Measurements from ENCODE around the gene NDC80.
A peak's percentile ranks its signal among the peaks of the same experiment; 100 is the strongest.

Gene NDC80

GRCh38 chr18:2569338-2570207, 1.8 kb upstream of the NDC80 start:
- Histone ChIP-seq H3K27ac (peak overlapping the region in 6 of 11 experiments; percentile 88 to 95 (median 93); a peak in 8 of 22 replicates), H4K20me1 (peaks cover 0 to 8% (median 0%) of the 10 kb centered on the region in 11 experiments; a peak in 2 of 22 replicates), H3K9me3 (replicated peaks in 1 of 11) (no peaks in the 10 kb centered on the region), H3K36me3 (peaks cover 6 to 42% (median 14%) of the 10 kb centered on the region in 11 experiments; a peak in 19 of 22 replicates), H3K27me3 (no peaks in the 10 kb centered on the region), H3K4me3 (peak overlapping the region; percentile 63 to 91 (median 79); a peak in 19 of 20 replicates), H3K4me1 (peaks cover 24 to 41% (median 38%) of the 10 kb centered on the region in 10 experiments), H3K9ac (peak overlapping the region; percentile 88 to 98 (median 91)), H3K4me2 (peak overlapping the region; percentile 63 to 90 (median 81))
- TF ChIP-seq Cebpa-rat (IDR thresholded peaks at IDR 0.05) = no peak

- Histone ChIP-seq H3K4me1 (peaks cover 24 to 42% (median 38%) of the 10 kb centered on the region in 10 experiments), H3K9ac (peak overlapping the region; percentile 88 to 98 (median 91)), H3K9me3 (replicated peaks in 1 of 11) (no peaks in the 10 kb centered on the region), H3K36me3 (peaks cover 6 to 43% (median 17%) of the 10 kb centered on the region in 11 experiments; a peak in 20 of 22 replicates), H3K4me3 (peak overlapping the region; percentile 63 to 91 (median 79)), H3K4me2 (peak overlapping the region; percentile 63 to 90 (median 81)), H3K27me3 (no peaks in the 10 kb centered on the region), H3K27ac (peak overlapping the region; percentile 88 to 99 (median 95)), H4K20me1 (peaks cover 0 to 8% (median 0%) of the 10 kb centered on the region in 11 experiments; a peak in 2 of 22 replicates)
- TF ChIP-seq Cebpa-rat (IDR thresholded peaks at IDR 0.05) = no peak
Observed at GRCh38 chr18:2570772-2571199, 571 bp upstream of the NDC80 start.

GRCh38 chr18:2572171-2572569, 813 bp downstream of the NDC80 start:
- Histone ChIP-seq H3K4me2 (peak overlapping the region; percentile 73 to 94 (median 83)), H3K9me3 (replicated peaks in 1 of 11) (no peaks in the 10 kb centered on the region), H3K36me3 (peaks cover under 1 to 43% (median 27%) of the 10 kb centered on the region in 11 experiments; a peak in 20 of 22 replicates), H3K4me1 (peaks cover 24 to 42% (median 38%) of the 10 kb centered on the region in 10 experiments), H3K4me3 (peak overlapping the region; percentile 63 to 91 (median 79)), H4K20me1 (peaks cover 0 to 8% (median 0%) of the 10 kb centered on the region in 11 experiments; a peak in 3 of 22 replicates), H3K9ac (peak overlapping the region; percentile 88 to 98 (median 91)), H3K27ac (peak overlapping the region in 9 of 11 experiments; percentile 88 to 97 (median 94); a peak in 19 of 22 replicates), H3K27me3 (no peaks in the 10 kb centered on the region)
- no peak for TF ChIP-seq Cebpa-rat (IDR thresholded peaks at IDR 0.05)

GRCh38 chr18:2572892-2573291, 1.5 kb downstream of the NDC80 start:
- Histone ChIP-seq H3K27ac (peak overlapping the region in 5 of 11 experiments; percentile 2 to 96 (median 92); a peak in 5 of 22 replicates), H3K4me1 (peaks cover 24 to 42% (median 38%) of the 10 kb centered on the region in 10 experiments), H3K9ac (peak overlapping the region; percentile 88 to 98 (median 91); a peak in 20 of 22 replicates), H3K4me3 (peak overlapping the region in 9 of 10 experiments; percentile 74 to 91 (median 80); a peak in 17 of 20 replicates), H3K9me3 (replicated peaks in 1 of 11) (no peaks in the 10 kb centered on the region), H3K4me2 (peak overlapping the region; percentile 73 to 94 (median 83)), H4K20me1 (peaks cover 0 to 8% (median 0%) of the 10 kb centered on the region in 11 experiments; a peak in 3 of 22 replicates), H3K36me3 (peaks cover 0 to 46% (median 34%) of the 10 kb centered on the region in 11 experiments; a peak in 18 of 22 replicates), H3K27me3 (no peaks in the 10 kb centered on the region)
- no peak for TF ChIP-seq Cebpa-rat (IDR thresholded peaks at IDR 0.05)

GRCh38 chr18:2573408-2573807, 2.1 kb downstream of the NDC80 start:
- H3K27ac ChIP-seq = peak overlapping the region in 3 of 11 experiments; percentile 2 to 88 (median 18); a peak in 1 of 22 replicates
- no peaks in the 10 kb centered on the region for H3K27me3 ChIP-seq
- H3K4me2 ChIP-seq = peak overlapping the region; percentile 73 to 94 (median 83)
- H3K9me3 ChIP-seq (replicated peaks in 1 of 11) = no peaks in the 10 kb centered on the region
- TF ChIP-seq Cebpa-rat (IDR thresholded peaks at IDR 0.05) = no peak
- H4K20me1 ChIP-seq = peaks cover 0 to 8% (median 0%) of the 10 kb centered on the region in 11 experiments; a peak in 3 of 22 replicates
- peaks cover 24 to 42% (median 38%) of the 10 kb centered on the region in 10 experiments for H3K4me1 ChIP-seq
- H3K4me3 ChIP-seq = peak overlapping the region in 8 of 10 experiments; percentile 74 to 91 (median 79); a peak in 16 of 20 replicates
- peaks cover 0 to 51% (median 39%) of the 10 kb centered on the region in 11 experiments; a peak in 18 of 22 replicates for H3K36me3 ChIP-seq
- H3K9ac ChIP-seq = peak overlapping the region; percentile 88 to 98 (median 91); a peak in 20 of 22 replicates

GRCh38 chr18:2587788-2588187, 16.4 kb downstream of the NDC80 start:
- Histone ChIP-seq H3K36me3 (peaks cover 0 to 100% (median 95%) of the 10 kb centered on the region in 11 experiments; a peak in 20 of 22 replicates), H3K4me3 (no peak overlapping the region), H4K20me1 (0 out of 22 replicates have a peak, but pooled peaks cover 0 to 4% (median 0%) of the 10 kb centered on the region in 11 experiments), H3K4me1 (peaks cover 0 to 7% (median 0%) of the 10 kb centered on the region in 10 experiments; a peak in 2 of 20 replicates), H3K4me2 (no peak overlapping the region), H3K27ac (no peak overlapping the region), H3K9me3 (replicated peaks in 1 of 11) (no peaks in the 10 kb centered on the region), H3K9ac (no peak overlapping the region), H3K27me3 (no peaks in the 10 kb centered on the region)
- no peak for TF ChIP-seq Cebpa-rat (IDR thresholded peaks at IDR 0.05)

GRCh38 chr18:2588666-2589344, 17.4 kb downstream of the NDC80 start:
- peaks cover 0 to 7% (median 0%) of the 10 kb centered on the region in 10 experiments; a peak in 2 of 20 replicates for H3K4me1 ChIP-seq
- H3K9ac ChIP-seq = no peak overlapping the region
- H3K4me2 ChIP-seq = no peak overlapping the region
- H4K20me1 ChIP-seq = no peaks in the 10 kb centered on the region
- TF ChIP-seq Cebpa-rat (IDR thresholded peaks at IDR 0.05) = no peak
- no peaks in the 10 kb centered on the region for H3K9me3 ChIP-seq (replicated peaks in 1 of 11)
- no peaks in the 10 kb centered on the region for H3K27me3 ChIP-seq
- peak overlapping the region in 1 of 11 experiments; percentile 2; a peak in 1 of 22 replicates for H3K27ac ChIP-seq
- peaks cover 0 to 100% (median 95%) of the 10 kb centered on the region in 11 experiments; a peak in 20 of 22 replicates for H3K36me3 ChIP-seq
- H3K4me3 ChIP-seq = no peak overlapping the region
